GM19328 (cell line): ENCODE data around the gene KCTD6.

Source experiments
- ATAC-seq: cut with Tn5 transposase; IDR thresholded peaks from one replicate; pipeline ENCODE4 v1.9.1; 2021; ENCODE audit warnings: mild to moderate bottlenecking, moderate library complexity; ENCODE audit not compliant: unreplicated experiment

The KCTD6 gene

GRCh38 chr3:58491506-58492402, at the start of gene KCTD6:
Gene KCTD6 (plus strand): TSS chr3:58492096. CDS start chr3:58498756, 6,660 bp downstream.
- peak; percentile 93 for ATAC-seq

- no peak for ATAC-seq
These were observed 39.7 kb upstream of the KCTD6 start for GRCh38 chr3:58452176-58452575.

GRCh38 chr3:58459160-58459559, 32.7 kb upstream of the KCTD6 start:
- ATAC-seq, result no peak

- ATAC-seq, result no peak
These were observed 29.1 kb upstream of the KCTD6 start for GRCh38 chr3:58462829-58463180.

- peak; percentile 55 for ATAC-seq
These were observed 28.5 kb upstream of the KCTD6 start for GRCh38 chr3:58463181-58463941.

- ATAC-seq, result no peak
These were observed 28.0 kb upstream of the KCTD6 start for GRCh38 chr3:58463942-58464271.

GRCh38 chr3:58464866-58465265, 27.0 kb upstream of the KCTD6 start:
- ATAC-seq, result no peak

- no peak for ATAC-seq
These were observed 24.9 kb upstream of the KCTD6 start for GRCh38 chr3:58466899-58467563.

- no peak for ATAC-seq
These were observed 22.8 kb upstream of the KCTD6 start for GRCh38 chr3:58469096-58469495.

GRCh38 chr3:58470363-58471024, 21.4 kb upstream of the KCTD6 start:
- no peak for ATAC-seq

- no peak for ATAC-seq
These were observed 20.6 kb upstream of the KCTD6 start for GRCh38 chr3:58471025-58471887.

GRCh38 chr3:58473275-58473674, 18.6 kb upstream of the KCTD6 start:
- ATAC-seq, result no peak

- ATAC-seq, result no peak
These were observed 17.5 kb upstream of the KCTD6 start for GRCh38 chr3:58474348-58474911.

GRCh38 chr3:58474967-58475578, 16.8 kb upstream of the KCTD6 start:
- ATAC-seq, result no peak

- ATAC-seq, result no peak
These were observed 13.1 kb upstream of the KCTD6 start for GRCh38 chr3:58478781-58479180.

- no peak for ATAC-seq
These were observed 11.6 kb upstream of the KCTD6 start for GRCh38 chr3:58480309-58480708.

GRCh38 chr3:58482917-58483636, 8.8 kb upstream of the KCTD6 start:
- ATAC-seq, result no peak

- no peak for ATAC-seq
These were observed 7.7 kb upstream of the KCTD6 start for GRCh38 chr3:58484045-58484721.
